ENCODE results near the gene OTUB2. TPM values are rescaled to one million over a fixed set of nuclear protein-coding genes. Genes with fewer than 3 reads are reported as not detected.
A peak's percentile ranks its signal among the peaks of the same experiment; 100 is the strongest.

Gene OTUB2
- total RNA-seq, 1 experiment from 2014 or later = 1.1 TPM

- H3K36me3 ChIP-seq (ENCODE audit: insufficient read depth, low read length, poor library complexity, severe bottlenecking) = no peaks in the 10 kb centered on the region
- no peaks in the 10 kb centered on the region for H3K4me1 ChIP-seq (ENCODE audit: insufficient read depth, low read length, poor library complexity, severe bottlenecking)
- intact Hi-C loops (cut with micrococcal nuclease; ENCODE audit: unreplicated experiment) = no loop called here
- no peak overlapping the region for H3K4me3 ChIP-seq (ENCODE audit: low read depth, low read length, poor library complexity, severe bottlenecking)
- H3K27me3 ChIP-seq (replicated peaks; ENCODE audit: insufficient read depth, low read depth, low read length, poor library complexity) = no peaks in the 10 kb centered on the region
- BruUV-seq (replicated peaks) = no TSS peak
- H3K27ac ChIP-seq (ENCODE audit: low read depth, low read length, poor library complexity, severe bottlenecking) = no peak overlapping the region
- no peaks in the 10 kb centered on the region for H3K9me3 ChIP-seq (ENCODE audit: low read depth, low read length, poor library complexity, severe bottlenecking)
- ChIA-PET CTCF (no interaction called here), POLR2A (ENCODE audit: low non-redundant PET) (no interaction called here)
- no peak for TF ChIP-seq CTCF (conservative IDR thresholded peaks at IDR 0.05; ENCODE audit: low read depth, low read length)
- TF ChIP-seq EZH2 (IDR thresholded peaks at IDR 0.05; ENCODE audit: borderline replicate concordance, low read depth, low read length, poor library complexity, severe bottlenecking) = no peak
- DNase-seq (ENCODE audit: low spot score) = no peak
Measured at GRCh38 chr14:93991649-93992048, 34.5 kb upstream of the OTUB2 start.

GRCh38 chr14:93993382-93993781 lies 32.8 kb upstream of the OTUB2 start:
- Histone ChIP-seq H3K27ac (ENCODE audit: low read depth, low read length, poor library complexity, severe bottlenecking) (no peak overlapping the region), H3K27me3 (replicated peaks; ENCODE audit: insufficient read depth, low read depth, low read length, poor library complexity) (no peaks in the 10 kb centered on the region), H3K36me3 (ENCODE audit: insufficient read depth, low read length, poor library complexity, severe bottlenecking) (no peaks in the 10 kb centered on the region), H3K9me3 (ENCODE audit: low read depth, low read length, poor library complexity, severe bottlenecking) (no peaks in the 10 kb centered on the region), H3K4me3 (ENCODE audit: low read depth, low read length, poor library complexity, severe bottlenecking) (no peak overlapping the region), H3K4me1 (ENCODE audit: insufficient read depth, low read length, poor library complexity, severe bottlenecking) (no peaks in the 10 kb centered on the region)
- TF ChIP-seq EZH2 (IDR thresholded peaks at IDR 0.05; ENCODE audit: borderline replicate concordance, low read depth, low read length, poor library complexity, severe bottlenecking) (no peak), CTCF (conservative IDR thresholded peaks at IDR 0.05; ENCODE audit: low read depth, low read length) (no peak)
- no TSS peak for BruUV-seq (replicated peaks)
- no peak for DNase-seq (ENCODE audit: low spot score)
- intact Hi-C loops (cut with micrococcal nuclease; ENCODE audit: unreplicated experiment) = no loop called here
- CTCF ChIA-PET = no interaction called here
- POLR2A ChIA-PET (ENCODE audit: low non-redundant PET) = no interaction called here

- intact Hi-C loops (cut with micrococcal nuclease; ENCODE audit: unreplicated experiment) = no loop called here
- peak; percentile 34 for DNase-seq (ENCODE audit: low spot score)
- Histone ChIP-seq H3K4me3 (ENCODE audit: low read depth, low read length, poor library complexity, severe bottlenecking) (no peak overlapping the region), H3K27me3 (replicated peaks; ENCODE audit: insufficient read depth, low read depth, low read length, poor library complexity) (no peaks in the 10 kb centered on the region), H3K27ac (ENCODE audit: low read depth, low read length, poor library complexity, severe bottlenecking) (no peak overlapping the region), H3K4me1 (ENCODE audit: insufficient read depth, low read length, poor library complexity, severe bottlenecking) (no peaks in the 10 kb centered on the region), H3K36me3 (ENCODE audit: insufficient read depth, low read length, poor library complexity, severe bottlenecking) (no peaks in the 10 kb centered on the region), H3K9me3 (ENCODE audit: low read depth, low read length, poor library complexity, severe bottlenecking) (no peaks in the 10 kb centered on the region)
- TF ChIP-seq CTCF (conservative IDR thresholded peaks at IDR 0.05; ENCODE audit: low read depth, low read length) (no peak), EZH2 (IDR thresholded peaks at IDR 0.05; ENCODE audit: borderline replicate concordance, low read depth, low read length, poor library complexity, severe bottlenecking) (no peak)
- CTCF ChIA-PET = no interaction called here
- no TSS peak for BruUV-seq (replicated peaks)
- POLR2A ChIA-PET (ENCODE audit: low non-redundant PET) = no interaction called here
Measured at GRCh38 chr14:93994919-93995682, 31.0 kb upstream of the OTUB2 start.

Measured in A673 (cell line).